Astrocyte of the cerebellum (primary cell): ENCODE data around the gene GRID2.

Experiments used
- DNase-seq: peaks from one replicate; pipeline ENCODE4 v3.0.0-alpha.2; 2011; ENCODE audit warnings: low read depth
- H3K4me3 ChIP-seq: 2 replicates; pipeline ENCODE4 v1.5.1; 2011; ENCODE audit warnings: mild to moderate bottlenecking, low read depth, low read length, moderate library complexity
- in situ Hi-C: cut with HindIII; loops from 2 replicates; pipeline ENCODE4 v1.10.0; 2017; ENCODE audit warnings: low sequenced_read_pairs
- TF ChIP-seq, protein P1 (sequence below): IDR thresholded peaks from 2 replicates; pipeline ENCODE4 v1.5.1; 2012; ENCODE audit warnings: low read length, low read depth, moderate library complexity, mild to moderate bottlenecking; ENCODE audit errors: missing control alignments

Gene GRID2

DNA sequence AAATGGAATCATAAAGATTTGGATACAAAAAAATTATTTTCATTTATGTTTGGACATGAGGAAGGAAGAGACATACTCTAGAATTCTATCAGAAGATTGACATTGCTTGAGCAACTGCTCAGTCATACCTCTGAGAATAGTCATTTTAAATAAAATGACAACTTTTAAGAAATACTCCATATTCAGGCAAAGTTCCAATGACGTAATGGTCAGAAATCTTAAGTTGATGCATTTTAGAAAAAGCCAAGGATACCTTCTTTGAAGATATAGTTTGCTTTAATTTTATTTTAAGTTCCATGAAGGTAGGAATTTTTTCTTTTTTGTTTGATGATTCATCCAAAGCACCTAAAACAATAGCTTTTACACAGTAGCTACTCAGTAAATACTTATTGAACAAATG, 1414.5 kb downstream of the GRID2 start:
- in situ Hi-C loops = no loop called here
- TF ChIP-seq, protein P1, sequence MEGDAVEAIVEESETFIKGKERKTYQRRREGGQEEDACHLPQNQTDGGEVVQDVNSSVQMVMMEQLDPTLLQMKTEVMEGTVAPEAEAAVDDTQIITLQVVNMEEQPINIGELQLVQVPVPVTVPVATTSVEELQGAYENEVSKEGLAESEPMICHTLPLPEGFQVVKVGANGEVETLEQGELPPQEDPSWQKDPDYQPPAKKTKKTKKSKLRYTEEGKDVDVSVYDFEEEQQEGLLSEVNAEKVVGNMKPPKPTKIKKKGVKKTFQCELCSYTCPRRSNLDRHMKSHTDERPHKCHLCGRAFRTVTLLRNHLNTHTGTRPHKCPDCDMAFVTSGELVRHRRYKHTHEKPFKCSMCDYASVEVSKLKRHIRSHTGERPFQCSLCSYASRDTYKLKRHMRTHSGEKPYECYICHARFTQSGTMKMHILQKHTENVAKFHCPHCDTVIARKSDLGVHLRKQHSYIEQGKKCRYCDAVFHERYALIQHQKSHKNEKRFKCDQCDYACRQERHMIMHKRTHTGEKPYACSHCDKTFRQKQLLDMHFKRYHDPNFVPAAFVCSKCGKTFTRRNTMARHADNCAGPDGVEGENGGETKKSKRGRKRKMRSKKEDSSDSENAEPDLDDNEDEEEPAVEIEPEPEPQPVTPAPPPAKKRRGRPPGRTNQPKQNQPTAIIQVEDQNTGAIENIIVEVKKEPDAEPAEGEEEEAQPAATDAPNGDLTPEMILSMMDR = no peak

DNA sequence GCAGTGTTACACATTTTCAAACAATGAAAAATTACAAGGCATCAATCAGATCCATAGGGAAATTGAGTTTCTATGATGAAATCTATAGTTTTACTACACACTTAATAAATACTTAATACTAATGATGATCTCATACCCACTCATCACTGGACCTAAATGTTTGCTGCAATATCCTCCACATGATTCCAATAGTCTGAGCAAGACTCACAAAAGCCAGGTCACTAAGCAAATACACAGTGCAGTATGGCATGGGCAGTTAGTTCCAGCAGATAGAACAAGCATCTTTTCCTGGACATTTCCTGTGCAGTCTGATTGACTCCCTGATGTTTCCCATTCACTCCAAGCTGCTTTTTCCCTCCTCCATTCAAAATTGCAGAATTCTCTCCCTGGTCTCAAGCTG, 1415.8 kb downstream of the GRID2 start:
- TF ChIP-seq, protein P1 = no peak
- H3K4me3 ChIP-seq = no peak overlapping the region
- DNase-seq = no peak
- in situ Hi-C loops = no loop called here

More for the DNA sequence above, 1414.5 kb downstream of the GRID2 start:
- no peak overlapping the region for H3K4me3 ChIP-seq
- no peak for DNase-seq

DNA sequence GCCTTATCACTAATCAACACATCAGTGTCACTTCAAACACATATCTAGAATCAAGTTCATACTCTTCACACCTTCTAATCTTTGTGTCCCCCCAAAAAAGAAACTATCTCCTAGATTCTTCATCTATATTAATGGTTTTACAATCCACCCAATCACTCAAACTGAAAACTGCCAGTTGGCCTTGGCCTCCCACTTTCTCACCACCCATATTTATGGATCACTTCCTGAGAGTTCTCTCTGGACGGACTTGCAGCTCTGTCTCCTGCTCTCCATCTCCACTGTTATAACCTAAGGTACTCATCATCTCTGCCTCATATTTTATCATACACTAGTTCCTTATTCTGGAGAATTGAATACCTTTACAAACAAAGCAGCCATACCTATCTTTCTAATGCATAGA, 1418.7 kb downstream of the GRID2 start:
- TF ChIP-seq, protein P1 = no peak

DNA sequence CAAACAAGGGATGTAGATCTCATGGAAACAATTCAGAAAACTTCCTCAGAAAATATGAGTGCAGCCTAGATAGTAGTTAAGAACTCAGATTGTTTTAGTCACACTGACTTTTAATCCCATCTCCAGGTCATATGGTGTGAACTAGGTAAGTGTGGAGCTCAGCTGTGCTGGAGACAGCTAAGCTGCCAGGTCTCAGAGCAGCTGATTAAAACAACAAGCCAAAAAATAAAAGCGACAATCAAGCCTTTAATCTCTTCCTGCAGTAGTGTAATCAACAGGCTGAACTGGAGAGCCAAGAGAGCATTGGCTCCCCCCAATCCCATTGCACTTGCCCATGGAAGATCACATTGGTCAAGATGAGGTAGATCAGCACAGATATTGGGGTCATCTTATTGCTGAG, 1426.5 kb downstream of the GRID2 start:
- in situ Hi-C loops = no loop called here
- no peak for DNase-seq
- TF ChIP-seq, protein P1 = no peak
- H3K4me3 ChIP-seq = no peak overlapping the region

More for the DNA sequence above, 1418.7 kb downstream of the GRID2 start:
- H3K4me3 ChIP-seq = no peak overlapping the region
- no peak for DNase-seq
- in situ Hi-C loops = no loop called here

DNA sequence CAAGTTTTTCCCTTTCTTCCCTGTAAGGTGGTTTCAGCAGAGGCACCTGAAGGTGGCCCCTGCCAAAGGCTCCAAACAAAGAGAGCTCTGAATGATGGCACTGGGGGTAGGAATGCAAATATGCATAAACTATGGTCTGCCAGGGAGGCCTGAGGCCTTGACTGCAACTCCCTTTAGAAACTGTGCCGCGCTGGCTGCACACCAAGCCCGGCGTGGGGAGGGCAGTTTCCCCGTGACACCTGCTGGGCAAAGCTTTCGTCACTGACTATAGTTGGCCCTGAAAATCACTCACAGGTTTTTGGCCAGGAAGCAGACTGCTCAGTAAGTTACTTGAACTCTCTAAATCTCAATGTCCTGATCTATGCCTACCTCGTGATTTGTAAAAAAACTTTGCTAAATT, 1427.0 kb downstream of the GRID2 start:
- TF ChIP-seq, protein P1 = no peak
- in situ Hi-C loops = no loop called here
- H3K4me3 ChIP-seq = no peak overlapping the region

DNA sequence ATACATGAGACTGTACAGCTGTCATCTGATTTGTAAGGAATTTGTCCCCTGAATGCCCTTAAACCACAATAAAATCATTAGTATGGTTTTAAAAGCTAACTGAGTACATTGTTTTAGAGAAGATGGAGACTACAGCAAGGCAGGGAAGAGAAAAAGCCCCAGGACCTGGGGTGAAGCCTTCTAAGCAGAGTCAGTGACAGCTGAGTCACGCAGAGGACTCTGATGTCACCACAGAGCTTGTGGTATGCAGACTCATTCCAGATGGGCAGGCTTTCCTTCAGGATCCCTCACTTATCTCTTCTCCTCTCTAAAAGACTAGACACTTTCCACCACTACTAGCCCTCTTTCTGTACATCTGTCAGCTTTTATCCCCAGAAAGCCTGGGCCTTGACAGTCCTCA, 1427.7 kb downstream of the GRID2 start:
- in situ Hi-C loops = no loop called here
- DNase-seq = no peak
- no peak overlapping the region for H3K4me3 ChIP-seq
- TF ChIP-seq, protein P1 = no peak

More for the DNA sequence above, 1427.0 kb downstream of the GRID2 start:
- DNase-seq = no peak

DNA sequence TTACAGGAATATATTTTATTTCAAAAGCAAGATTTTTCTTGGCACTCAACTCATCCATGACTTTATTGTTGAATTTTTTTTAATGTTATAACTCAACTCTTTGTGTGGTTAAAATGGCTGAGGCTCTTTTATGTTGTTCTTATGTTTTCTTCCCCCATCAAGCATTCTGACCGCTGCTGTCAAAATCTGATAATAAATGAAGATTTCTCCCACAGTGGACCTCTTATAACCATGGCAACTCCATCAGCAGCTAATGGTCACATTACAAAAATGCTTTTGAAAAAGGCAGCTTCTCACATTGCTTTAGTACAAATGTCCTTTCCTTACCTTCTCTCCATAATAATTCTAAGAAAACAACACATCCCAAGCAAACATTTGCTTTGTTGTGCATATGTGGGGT, 1428.7 kb downstream of the GRID2 start:
- no peak for DNase-seq
- TF ChIP-seq, protein P1 = no peak
- H3K4me3 ChIP-seq = no peak overlapping the region
- in situ Hi-C loops = no loop called here
